Fibroblast of lung (primary cell): ENCODE measurements around the gene SIGLEC5.

Experiments used
- CTCF ChIP-seq, 2 donors: IDR thresholded peaks in 1 of 2; conservative IDR thresholded peaks in 1 of 2; 1 replicate in 1 of 2; 2 replicates in 1 of 2; pipeline ENCODE4 v1.5.1; 2011 to 2012; ENCODE audit warnings: low read length in 2 of 2, control low read depth in 1 of 2, inconsistent platforms in 1 of 2, low read depth in 1 of 2, mild to moderate bottlenecking in 1 of 2
- EZH2 ChIP-seq: IDR thresholded peaks from 2 replicates; pipeline ENCODE4 v1.5.1; 2012; ENCODE audit warnings: low read length, control low read depth, mild to moderate bottlenecking; ENCODE audit errors: missing control alignments

- TF ChIP-seq CTCF (conservative IDR thresholded peaks at IDR 0.05 in 1 of 2, IDR thresholded peaks at IDR 0.05 in 1 of 2; ENCODE audit: low read depth in 1 of 2, low read length in 2 of 2), result no peak
- no peak for TF ChIP-seq EZH2
Observed at GRCh38 chr19:51590441-51590840, 39.8 kb downstream of the SIGLEC5 start.
